Urinary bladder (tissue), 4 donors: Measurements from ENCODE around the gene ZBTB17. TPM values are rescaled to one million over a fixed set of nuclear protein-coding genes. Genes with fewer than 3 reads are reported as not detected.
"Not testable (repeated sequence)": the region's sequence is repeated elsewhere in the genome, so short reads cannot be mapped to it uniquely, and the experiment has no call there.

Experiments used
- DNase-seq: peaks from one replicate; pipeline ENCODE4 v3.0.0-alpha.2; 2015; ENCODE audit errors: extremely low spot score
- H3K27ac ChIP-seq: one replicate; pipeline ENCODE4 v1.5.1; 2013; ENCODE audit warnings: low read depth, mild to moderate bottlenecking, moderate library complexity
- H3K36me3 ChIP-seq: one replicate; pipeline ENCODE4 v1.6.1; 2013; ENCODE audit warnings: mild to moderate bottlenecking, moderate library complexity; ENCODE audit not compliant: insufficient read depth
- H3K4me1 ChIP-seq: one replicate; pipeline ENCODE4 v1.6.1; 2013; ENCODE audit warnings: mild to moderate bottlenecking, moderate library complexity; ENCODE audit not compliant: insufficient read depth
- H3K4me3 ChIP-seq: one replicate; pipeline ENCODE4 v1.5.1; 2013; ENCODE audit warnings: low read depth, low read length
- WGBS: extraction: QIAGEN DNeasy Blood & Tissue Kit; methylation state at CpG from one replicate; pipeline ENCODE4 v1.1.7; 2013; 5-methylcytosine and 5-hydroxymethylcytosine counted together
- polyA plus RNA-seq: library from polyadenylated mRNA; stranded (reverse); fragments of 200-250 nt; gene quantifications from one replicate; pipeline ENCODE4 v1.2.3, GENCODE V29; 2013
- small RNA-seq: library from RNA; depleted of rRNA; stranded (forward); fragments of <200 nt; gene quantifications from one replicate; pipeline ENCODE3, GENCODE V24; 2014
- total RNA-seq: library from RNA; depleted of rRNA; stranded (reverse); fragments of >200 nt; gene quantifications from one replicate; pipeline ENCODE4 v1.2.3, GENCODE V29; 2014
- donor health status: healthy with polysubstance abuse.
- donor health status: healthy.

ZBTB17 gene
- total and polyA plus RNA-seq, 2 donors: 17.1 to 30.4 TPM

GRCh38 chr1:15900662-15901279 lies 75.1 kb downstream of the ZBTB17 start:
- Histone ChIP-seq H3K4me1 (no peaks in the 10 kb centered on the region), H3K27ac (no peak overlapping the region), H3K36me3 (no peaks in the 10 kb centered on the region), H3K4me3 (no peak overlapping the region)
- no peak for DNase-seq
- 85% methylated on average over 8 of the region's 8 CpGs for WGBS

- WGBS: 92% methylated on average over 9 of the region's 9 CpGs
- DNase-seq: no peak
- Histone ChIP-seq H3K27ac (no peak overlapping the region), H3K4me3 (no peak overlapping the region), H3K36me3 (no peaks in the 10 kb centered on the region), H3K4me1 (no peaks in the 10 kb centered on the region)
These were observed 76.6 kb downstream of the ZBTB17 start for GRCh38 chr1:15899266-15899665.

GRCh38 chr1:15896841-15897610 lies 78.9 kb downstream of the ZBTB17 start:
- not testable (repeated sequence) for H3K4me3 ChIP-seq, H3K36me3 ChIP-seq, H3K4me1 ChIP-seq, H3K27ac ChIP-seq, DNase-seq
- 96% methylated on average over 20 of the region's 20 CpGs for WGBS

- Histone ChIP-seq H3K4me3 (no peak overlapping the region), H3K36me3 (no peaks in the 10 kb centered on the region), H3K4me1 (no peaks in the 10 kb centered on the region), H3K27ac (no peak overlapping the region)
- DNase-seq: no peak
These were observed 80.7 kb downstream of the ZBTB17 start for GRCh38 chr1:15895233-15895632.

GRCh38 chr1:15892857-15893599 lies 82.9 kb downstream of the ZBTB17 start:
- 58% methylated on average over 6 of the region's 6 CpGs for WGBS

More at GRCh38 chr1:15892857-15893599, 82.9 kb downstream of the ZBTB17 start:
- not testable (repeated sequence) for H3K4me1 ChIP-seq, H3K27ac ChIP-seq, DNase-seq, H3K4me3 ChIP-seq, H3K36me3 ChIP-seq

Small RNA genes within 50 kb of the gene (small RNA-seq; reads per million reads assigned to genes)
- gene AL034555.1 (not detected), gene AL355994.1 (not detected), gene AL355994.5 (not detected)

Other genes starting within 250 kb of the ZBTB17 start
- 0.90 TPM for gene SLC25A34, start 239.8 kb downstream of the ZBTB17 start, total RNA-seq
- 1.3 TPM for gene SLC25A34, start 239.8 kb downstream of the ZBTB17 start, polyA plus RNA-seq
- not detected for gene TMEM82, start 233.6 kb downstream of the ZBTB17 start, total RNA-seq
- not detected for gene TMEM82, start 233.6 kb downstream of the ZBTB17 start, polyA plus RNA-seq
- gene FBLIM1, start 217.3 kb downstream of the ZBTB17 start, total RNA-seq: 28.8 TPM
- 107 TPM for gene FBLIM1, start 217.3 kb downstream of the ZBTB17 start, polyA plus RNA-seq
- gene UQCRHL, start 168.5 kb downstream of the ZBTB17 start, total RNA-seq: 2.9 TPM
- 3.5 TPM for gene UQCRHL, start 168.5 kb downstream of the ZBTB17 start, polyA plus RNA-seq
- 47.6 TPM for gene SPEN, start 128.4 kb downstream of the ZBTB17 start, total RNA-seq
- 31.8 TPM for gene SPEN, start 128.4 kb downstream of the ZBTB17 start, polyA plus RNA-seq
- gene SRARP, start 28.1 kb upstream of the ZBTB17 start, total RNA-seq: not detected
- gene SRARP, start 28.1 kb upstream of the ZBTB17 start, polyA plus RNA-seq: 0.03 TPM
- 13.0 TPM for gene HSPB7, start 41.9 kb upstream of the ZBTB17 start, total RNA-seq
- gene HSPB7, start 41.9 kb upstream of the ZBTB17 start, polyA plus RNA-seq: 144 TPM
- not detected for gene CLCNKA, start 45.9 kb upstream of the ZBTB17 start, total RNA-seq
- gene CLCNKA, start 45.9 kb upstream of the ZBTB17 start, polyA plus RNA-seq: 0.09 TPM
- 0.95 TPM for gene CLCNKB, start 67.7 kb upstream of the ZBTB17 start, total RNA-seq
- 0.10 TPM for gene CLCNKB, start 67.7 kb upstream of the ZBTB17 start, polyA plus RNA-seq
- not detected for gene FAM131C, start 97.5 kb upstream of the ZBTB17 start, total RNA-seq
- 0.30 TPM for gene FAM131C, start 97.5 kb upstream of the ZBTB17 start, polyA plus RNA-seq
- gene EPHA2, start 180.0 kb upstream of the ZBTB17 start, total RNA-seq: 11.3 TPM
- 16.2 TPM for gene EPHA2, start 180.0 kb upstream of the ZBTB17 start, polyA plus RNA-seq
- gene ARHGEF19, start 236.6 kb upstream of the ZBTB17 start, total RNA-seq: 6.9 TPM
- 15.2 TPM for gene ARHGEF19, start 236.6 kb upstream of the ZBTB17 start, polyA plus RNA-seq